ENCODE measurements around the gene TFAM. TPM values are rescaled to one million over a fixed set of nuclear protein-coding genes. Genes with fewer than 3 reads are reported as not detected.
"Not testable (repeated sequence)": the region's sequence is repeated elsewhere in the genome, so short reads cannot be mapped to it uniquely, and the experiment has no call there.

Gene TFAM
- total RNA-seq, 6 donors from 2014 or later = 6.3 to 28.1 (median 16.2) TPM

DNA sequence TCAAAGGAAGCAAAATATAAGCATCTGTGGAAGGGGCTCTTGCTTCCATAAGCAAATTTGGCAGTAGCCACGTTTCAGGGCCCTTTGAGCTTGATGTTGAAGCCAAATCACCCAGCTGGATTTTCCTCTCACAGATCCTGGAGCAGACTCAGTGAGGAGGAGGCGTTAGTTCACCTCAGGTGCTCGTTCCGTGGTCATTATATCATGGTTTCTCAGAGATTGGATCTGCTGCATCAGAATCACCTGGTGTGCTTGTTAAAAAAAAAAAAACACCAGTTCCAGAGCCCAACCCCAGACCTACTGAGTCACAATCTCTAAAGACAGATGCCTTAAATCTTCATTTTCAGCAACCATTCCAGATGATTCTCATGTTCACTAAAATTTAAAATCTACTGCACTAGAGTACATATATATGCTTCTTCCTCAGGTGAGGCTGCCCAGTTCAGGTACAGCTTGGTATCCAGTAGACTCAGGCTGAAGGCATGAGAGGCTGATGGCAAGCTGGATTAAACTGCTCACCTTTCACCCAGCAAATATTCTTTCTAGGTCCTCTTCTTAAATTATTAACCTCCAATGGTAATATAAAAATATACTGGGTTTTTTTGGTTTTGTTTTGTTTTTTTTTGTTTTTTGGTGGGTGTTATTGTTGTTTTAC lies 24.9 kb downstream of the TFAM start:
- Histone ChIP-seq H3K27me3 (no peaks in the 10 kb centered on the region), H3K36me3 (no peaks in the 10 kb centered on the region), H3K4me1 (no peaks in the 10 kb centered on the region), H3K27ac (no peak overlapping the region), H3K9me3 (no peaks in the 10 kb centered on the region), H3K4me3 (no peak overlapping the region)
- no peak for ATAC-seq (ENCODE audit: low FRiP score in 2 of 2)
- 73 to 81% methylated on average over 3 to 4 of the region's 4 CpGs for WGBS, 2 donors
- TF ChIP-seq CTCF (IDR thresholded peaks at IDR 0.05) (no peak), POLR2A (IDR thresholded peaks at IDR 0.05) (no peak), EP300 (IDR thresholded peaks at IDR 0.05) (no peak), POLR2AphosphoS5 (IDR thresholded peaks at IDR 0.05) (no peak)
- DNase-seq = no peak

GRCh38 chr10:58412502-58412961 lies 27.3 kb downstream of the TFAM start:
- H3K4me3 ChIP-seq = no peak overlapping the region
- no peaks in the 10 kb centered on the region for H3K36me3 ChIP-seq
- ATAC-seq (ENCODE audit: low FRiP score in 2 of 2) (peak in 1 of 2 donors; percentile 69), DNase-seq (no peak)
- WGBS, 2 donors = 43 to 56% methylated on average over 2 of the region's 2 CpGs
- no peaks in the 10 kb centered on the region for H3K27me3 ChIP-seq
- H3K27ac ChIP-seq = no peak overlapping the region
- H3K9me3 ChIP-seq = no peaks in the 10 kb centered on the region
- TF ChIP-seq POLR2A (IDR thresholded peaks at IDR 0.05) = no peak
- no peak for TF ChIP-seq POLR2AphosphoS5 (IDR thresholded peaks at IDR 0.05)
- TF ChIP-seq CTCF (IDR thresholded peaks at IDR 0.05) = no peak
- TF ChIP-seq EP300 (IDR thresholded peaks at IDR 0.05) = no peak
- H3K4me1 ChIP-seq = no peaks in the 10 kb centered on the region

GRCh38 chr10:58414270-58415041 lies 29.2 kb downstream of the TFAM start:
- no peaks in the 10 kb centered on the region for H3K4me1 ChIP-seq
- 57 to 58% methylated on average over 5 of the region's 5 CpGs for WGBS, 2 donors
- H3K9me3 ChIP-seq = no peaks in the 10 kb centered on the region
- no peaks in the 10 kb centered on the region for H3K36me3 ChIP-seq
- DNase-seq (no peak), ATAC-seq (ENCODE audit: low FRiP score in 2 of 2) (peak in 1 of 2 donors; percentile 83)
- no peak overlapping the region for H3K4me3 ChIP-seq
- no peak for TF ChIP-seq POLR2AphosphoS5 (IDR thresholded peaks at IDR 0.05)
- peak in 1 of 6 experiments; percentile 20 for TF ChIP-seq CTCF (IDR thresholded peaks at IDR 0.05)
- no peaks in the 10 kb centered on the region for H3K27me3 ChIP-seq
- H3K27ac ChIP-seq = no peak overlapping the region

DNA sequence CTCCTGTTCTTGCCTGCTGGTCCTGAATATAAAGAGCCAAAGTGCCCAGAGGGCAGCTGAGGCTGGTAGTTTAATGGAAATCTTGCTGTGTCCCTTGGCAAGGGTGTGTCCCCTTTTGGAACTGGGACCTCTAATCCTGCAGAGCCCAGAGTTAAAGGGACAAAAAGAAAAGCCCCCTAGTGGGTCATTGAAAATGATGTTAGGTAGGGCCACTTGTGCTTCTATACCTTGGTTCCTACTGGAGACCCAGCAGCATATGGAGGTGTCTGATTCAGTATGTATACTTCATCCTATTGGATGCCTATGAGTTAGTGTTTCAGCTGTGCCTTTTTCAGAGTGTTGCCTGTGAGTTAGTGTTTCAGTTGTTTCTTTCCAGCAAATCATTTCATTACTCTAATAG lies 30.5 kb downstream of the TFAM start:
- Histone ChIP-seq H3K9me3 (no peaks in the 10 kb centered on the region), H3K4me1 (no peaks in the 10 kb centered on the region), H3K36me3 (no peaks in the 10 kb centered on the region), H3K4me3 (no peak overlapping the region), H3K27me3 (no peaks in the 10 kb centered on the region), H3K27ac (no peak overlapping the region)
- TF ChIP-seq CTCF (IDR thresholded peaks at IDR 0.05) = no peak
- no peak for TF ChIP-seq POLR2AphosphoS5 (IDR thresholded peaks at IDR 0.05)
- TF ChIP-seq EP300 (IDR thresholded peaks at IDR 0.05) = no peak
- TF ChIP-seq POLR2A (IDR thresholded peaks at IDR 0.05) = no peak
- ATAC-seq (ENCODE audit: low FRiP score in 2 of 2) (no peak), DNase-seq (no peak)

- not testable (repeated sequence) for H3K4me1 ChIP-seq; H3K36me3 ChIP-seq; H3K27ac ChIP-seq; H3K27me3 ChIP-seq; H3K4me3 ChIP-seq; DNase-seq; H3K9me3 ChIP-seq; ATAC-seq (ENCODE audit: low FRiP score in 2 of 2)
- WGBS, 2 donors = 90 to 97% methylated on average over 2 of the region's 2 CpGs
Observed at GRCh38 chr10:58417902-58418301, 32.7 kb downstream of the TFAM start.

Data from upper lobe of left lung (tissue), 6 donors.